IMR-90 (cell line): Measurements from ENCODE around the gene ZBTB47.

ENCODE experiments used
- BHLHE40 ChIP-seq: fragments of 150-350 bp; IDR thresholded peaks from 2 replicates; pipeline ENCODE4 v1.6.1; 2016; ENCODE audit warnings: mild to moderate bottlenecking, low read depth, low read length
- CTCF ChIP-seq: conservative IDR thresholded peaks from 2 replicates; pipeline ENCODE4 v1.5.1; 2012; ENCODE audit warnings: mild to moderate bottlenecking, low read depth, low read length, improper control_type of control experiment
- ELK1 ChIP-seq: fragments of 150-350 bp; IDR thresholded peaks from 2 replicates; pipeline ENCODE4 v1.6.1; 2016; ENCODE audit warnings: low read depth, mild to moderate bottlenecking, low read length, moderate library complexity, borderline replicate concordance
- MAFK ChIP-seq: IDR thresholded peaks from 2 replicates; pipeline ENCODE4 v1.6.1; 2012; ENCODE audit warnings: low read depth, low read length, improper control_type of control experiment
- POLR2A ChIP-seq: IDR thresholded peaks from 2 replicates; pipeline ENCODE4 v1.6.1; 2012; ENCODE audit warnings: mild to moderate bottlenecking, low read depth, low read length
- RAD21 ChIP-seq: IDR thresholded peaks from 2 replicates; pipeline ENCODE4 v1.6.1; 2012; ENCODE audit warnings: low read length, improper control_type of control experiment
- RCOR1 ChIP-seq: IDR thresholded peaks from 2 replicates; pipeline ENCODE4 v1.6.1; 2012; ENCODE audit warnings: mild to moderate bottlenecking, low read length, improper control_type of control experiment; ENCODE audit not compliant: insufficient replicate concordance
- SMC3 ChIP-seq: fragments of 150-350 bp; IDR thresholded peaks from 2 replicates; pipeline ENCODE4 v1.6.1; 2016; ENCODE audit warnings: low read depth, mild to moderate bottlenecking, antibody characterized with exemption, low read length, moderate library complexity
- USF2 ChIP-seq: fragments of 150-350 bp; IDR thresholded peaks from 2 replicates; pipeline ENCODE4 v1.6.1; 2017; ENCODE audit warnings: mild to moderate bottlenecking, antibody characterized with exemption, low read length, low read depth

GRCh38 chr3:42681361-42682038 is 28.0 kb downstream of the ZBTB47 start:
- no peak for TF ChIP-seq CTCF
- TF ChIP-seq RCOR1 = no peak
- TF ChIP-seq POLR2A = no peak
- TF ChIP-seq BHLHE40 = no peak
- TF ChIP-seq MAFK = no peak
- no peak for TF ChIP-seq USF2
- TF ChIP-seq ELK1 = no peak
- no peak for TF ChIP-seq SMC3
- TF ChIP-seq RAD21 = no peak
